ENCODE data around the gene EGLN1. TPM values are rescaled to one million over a fixed set of nuclear protein-coding genes. Genes with fewer than 3 reads are reported as not detected.
"Not testable (repeated sequence)": the region's sequence is repeated elsewhere in the genome, so short reads cannot be mapped to it uniquely, and the experiment has no call there.

Gene EGLN1
- total and polyA plus RNA-seq, 5 donors, result 27.9 to 79.9 (median 67.2) TPM

DNA sequence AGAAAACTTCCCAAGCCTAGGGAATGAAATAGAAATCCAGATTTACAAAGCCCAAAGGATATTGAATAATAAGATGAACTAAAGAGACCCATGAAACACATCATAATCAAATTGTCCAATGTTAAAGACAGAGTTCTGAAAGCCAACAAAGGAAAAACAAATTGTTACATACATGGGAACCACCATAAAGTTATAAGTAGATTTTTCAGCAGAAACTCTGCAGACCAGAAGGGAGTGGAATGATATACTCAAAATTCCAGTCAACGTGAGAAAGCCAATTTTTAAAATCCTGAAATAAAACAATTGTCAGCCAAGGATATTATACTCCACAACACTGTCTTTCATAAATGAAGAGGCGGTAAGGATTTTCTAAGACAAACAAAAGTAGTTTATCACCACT lies 22.0 kb upstream of the EGLN1 start:
- intact Hi-C loops (cut with DNase I), result no loop called here
- Histone ChIP-seq H3K9me3 (ENCODE audit: control insufficient read depth, low read length) (no peaks in the 10 kb centered on the region), H3K27me3 (ENCODE audit: control insufficient read depth, insufficient read depth) (no peaks in the 10 kb centered on the region), H3K27ac (ENCODE audit: low read length) (no peak overlapping the region), H3K4me3 (ENCODE audit: low read length) (no peak overlapping the region), H3K4me1 (ENCODE audit: control insufficient read depth, insufficient read depth, low read length) (no peaks in the 10 kb centered on the region)
- WGBS, result 86% methylated on average over 2 of the region's 2 CpGs
- DNase-seq (no peak), ATAC-seq (no peak)

DNA sequence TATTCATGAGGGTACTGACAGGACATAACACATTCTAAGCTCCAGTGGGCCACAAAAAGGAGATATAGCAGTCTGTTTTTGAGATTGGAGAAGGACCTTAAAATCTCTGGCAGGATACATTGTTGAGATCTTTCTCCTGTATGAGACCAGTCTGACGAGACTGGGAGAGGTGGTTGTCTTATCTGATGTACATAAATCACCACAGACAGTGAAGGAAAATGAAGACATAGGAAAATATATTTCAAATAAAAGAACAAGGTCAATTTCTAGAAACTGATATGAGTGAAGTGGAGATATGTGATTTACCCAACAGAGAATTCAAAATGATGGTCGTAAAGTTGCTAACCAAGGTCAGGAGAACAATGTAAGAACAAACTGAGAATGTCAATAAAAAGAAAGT lies 21.3 kb upstream of the EGLN1 start:
- Histone ChIP-seq H3K27me3 (ENCODE audit: control insufficient read depth, insufficient read depth) (no peaks in the 10 kb centered on the region), H3K27ac (ENCODE audit: low read length) (no peak overlapping the region), H3K4me3 (ENCODE audit: low read length) (no peak overlapping the region), H3K4me1 (ENCODE audit: control insufficient read depth, insufficient read depth, low read length) (no peaks in the 10 kb centered on the region), H3K9me3 (ENCODE audit: control insufficient read depth, low read length) (no peaks in the 10 kb centered on the region)
- DNase-seq (no peak), ATAC-seq (no peak)
- intact Hi-C loops (cut with DNase I), result no loop called here
- 77% methylated on average over 2 of the region's 2 CpGs for WGBS

DNA sequence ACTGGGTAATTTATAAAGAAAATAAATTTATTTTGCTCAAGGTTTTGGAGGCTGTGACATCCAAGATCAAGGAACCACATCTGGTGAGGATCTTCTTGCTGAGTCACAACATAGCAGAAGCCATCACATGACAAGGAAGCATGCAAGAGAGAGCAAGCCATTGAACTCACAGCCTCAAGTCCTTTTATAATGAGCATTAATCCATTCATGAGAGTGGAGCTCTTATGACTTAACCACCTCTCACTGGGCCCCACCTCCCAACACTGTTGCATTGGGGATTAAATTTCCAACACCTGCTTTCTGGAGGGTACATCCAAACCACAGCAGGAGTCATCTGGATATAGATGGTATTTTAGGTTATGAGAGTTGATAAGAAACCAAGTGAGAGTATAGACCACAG lies 20.6 kb upstream of the EGLN1 start:
- Histone ChIP-seq H3K27me3 (ENCODE audit: control insufficient read depth, insufficient read depth) (no peaks in the 10 kb centered on the region), H3K9me3 (ENCODE audit: control insufficient read depth, low read length) (no peaks in the 10 kb centered on the region), H3K27ac (ENCODE audit: low read length) (no peak overlapping the region), H3K4me1 (ENCODE audit: control insufficient read depth, insufficient read depth, low read length) (no peaks in the 10 kb centered on the region), H3K4me3 (ENCODE audit: low read length) (no peak overlapping the region)
- intact Hi-C loops (cut with DNase I), result no loop called here
- DNase-seq (no peak), ATAC-seq (no peak)

DNA sequence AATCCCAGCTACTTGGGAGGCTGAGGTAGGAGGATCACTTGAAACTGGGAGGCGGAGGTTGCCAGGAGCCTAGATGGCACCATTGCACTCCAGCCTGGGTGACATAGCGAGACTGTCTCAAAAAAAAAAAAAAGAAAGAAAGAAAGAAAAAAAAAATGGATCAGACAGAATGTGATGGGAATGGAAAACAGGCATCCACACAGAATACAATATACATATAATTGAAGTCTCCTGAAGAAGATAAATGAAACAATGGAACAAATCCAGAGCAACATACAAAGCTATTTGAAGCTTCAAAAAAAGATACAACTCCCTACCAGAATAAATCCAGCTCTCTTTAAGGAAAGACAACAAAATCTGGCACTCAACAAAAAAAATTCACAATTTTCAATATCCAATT lies 10.9 kb upstream of the EGLN1 start:
- no peak for DNase-seq
- intact Hi-C loops (cut with DNase I), result no loop called here
- H3K9me3 ChIP-seq (ENCODE audit: control insufficient read depth, low read length), result no peaks in the 10 kb centered on the region
- H3K27me3 ChIP-seq (ENCODE audit: control insufficient read depth, insufficient read depth), result no peaks in the 10 kb centered on the region
- no peak for ATAC-seq
- WGBS, result 96% methylated on average over 2 of the region's 2 CpGs
- H3K27ac ChIP-seq (ENCODE audit: low read length), result no peak overlapping the region
- no peak overlapping the region for H3K4me3 ChIP-seq (ENCODE audit: low read length)
- H3K4me1 ChIP-seq (ENCODE audit: control insufficient read depth, insufficient read depth, low read length), result peaks cover 2% of the 10 kb centered on the region

DNA sequence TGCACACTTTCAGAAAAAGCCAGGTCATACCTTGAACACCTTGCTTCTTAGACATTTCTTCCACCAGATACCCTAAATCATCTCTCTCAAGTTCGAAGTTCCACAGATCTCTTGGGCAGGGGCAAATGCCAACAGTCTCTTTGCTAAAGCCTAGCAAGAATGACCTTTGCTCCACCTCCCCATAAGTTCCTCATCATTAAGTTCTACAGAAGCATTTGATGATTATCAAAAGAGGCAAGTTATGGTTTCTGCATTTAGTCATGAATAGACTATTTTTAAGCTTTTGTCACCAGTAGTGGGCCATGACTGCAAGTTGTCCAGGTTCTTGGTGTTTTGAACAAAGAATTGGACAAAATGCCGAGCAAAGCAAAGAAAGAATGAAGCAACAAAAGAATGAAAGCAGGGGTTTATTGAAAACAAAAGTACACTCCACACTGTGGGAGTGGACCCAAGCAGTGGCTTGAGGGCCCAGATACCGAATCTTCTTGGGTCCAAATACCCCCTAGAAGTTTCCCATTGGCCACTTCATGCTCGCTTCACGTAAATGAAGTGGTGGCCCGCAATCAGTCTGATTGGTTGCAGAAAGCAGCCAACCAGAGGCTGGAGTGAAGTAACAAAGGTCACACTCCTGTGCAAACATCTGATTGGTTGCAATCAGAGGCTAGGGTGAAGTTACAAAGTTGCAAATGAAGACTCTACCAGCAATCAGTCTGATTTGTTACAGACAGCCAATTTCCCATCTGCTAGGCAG lies 9.8 kb upstream of the EGLN1 start:
- no peak for ATAC-seq
- Histone ChIP-seq H3K27ac (ENCODE audit: low read length) (no peak overlapping the region), H3K4me3 (ENCODE audit: low read length) (no peak overlapping the region), H3K9me3 (ENCODE audit: control insufficient read depth, low read length) (no peaks in the 10 kb centered on the region), H3K27me3 (ENCODE audit: control insufficient read depth, insufficient read depth) (no peaks in the 10 kb centered on the region), H3K4me1 (ENCODE audit: control insufficient read depth, insufficient read depth, low read length) (peaks cover 2% of the 10 kb centered on the region)
- DNase-seq, result no peak
- intact Hi-C loops (cut with DNase I), result no loop called here
- 88% methylated on average over 6 of the region's 6 CpGs for WGBS

DNA sequence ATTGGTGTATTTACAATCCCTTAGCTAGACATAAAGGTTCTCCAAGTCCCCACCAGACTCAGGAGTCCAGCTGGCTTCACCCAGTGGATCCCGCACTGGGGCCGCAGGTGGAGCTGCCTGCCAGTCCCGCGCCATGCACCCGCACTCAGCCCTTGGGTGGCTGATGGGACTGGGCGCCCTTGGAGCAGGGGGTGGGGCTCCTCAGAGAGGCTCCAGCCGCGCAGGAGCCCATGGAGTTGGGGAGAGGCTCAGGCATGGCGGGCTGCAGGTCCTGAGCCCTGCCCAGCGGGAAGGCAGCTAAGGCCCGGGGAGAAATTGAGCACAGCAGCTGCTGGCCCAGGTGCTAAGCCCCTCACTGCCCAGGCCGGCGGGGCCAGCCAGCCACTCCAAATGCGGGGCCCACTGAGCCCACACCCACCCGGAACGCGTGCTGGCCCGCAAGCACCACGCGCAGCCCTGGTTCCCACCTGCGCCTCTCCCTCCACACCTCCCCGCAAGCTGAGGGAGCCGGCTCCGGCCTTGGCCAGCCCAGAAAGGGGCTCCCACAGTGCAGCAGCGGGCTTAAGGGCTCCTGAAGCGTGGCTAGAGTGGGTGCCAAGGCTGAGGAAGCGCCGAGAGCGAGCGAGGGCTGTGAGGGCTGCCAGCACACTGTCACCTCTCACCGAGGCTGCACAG lies 8.7 kb upstream of the EGLN1 start:
- H3K9me3 ChIP-seq (ENCODE audit: control insufficient read depth, low read length); H3K27me3 ChIP-seq (ENCODE audit: control insufficient read depth, insufficient read depth); H3K4me1 ChIP-seq (ENCODE audit: control insufficient read depth, insufficient read depth, low read length); H3K4me3 ChIP-seq (ENCODE audit: low read length); H3K27ac ChIP-seq (ENCODE audit: low read length); intact Hi-C loops (cut with DNase I); ATAC-seq: not testable (repeated sequence)
- DNase-seq, result peak in 1 of 3 donors; percentile 48
- WGBS, result 98% methylated on average over 31 of the region's 31 CpGs

DNA sequence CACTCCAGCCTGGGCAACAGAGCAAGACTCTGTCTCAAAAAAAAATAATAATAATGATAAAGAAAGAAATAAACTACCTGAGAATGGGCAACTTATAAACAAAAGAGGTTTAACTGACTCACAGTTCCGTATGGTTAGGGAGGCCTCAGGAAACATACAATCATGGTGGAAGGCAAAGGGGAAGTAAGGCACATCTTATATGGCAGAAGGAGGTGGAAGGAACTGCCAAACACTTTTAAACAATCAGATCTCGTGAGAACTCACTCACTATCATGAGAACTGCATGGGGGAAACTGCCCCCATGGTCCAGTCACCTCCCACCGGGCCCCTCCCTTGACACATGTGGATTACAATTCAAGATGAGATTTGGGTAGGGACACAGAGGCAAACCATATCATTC lies 6.3 kb upstream of the EGLN1 start:
- H3K27me3 ChIP-seq (ENCODE audit: control insufficient read depth, insufficient read depth), result no peaks in the 10 kb centered on the region
- intact Hi-C loops (cut with DNase I), result no loop called here
- no peak overlapping the region for H3K27ac ChIP-seq (ENCODE audit: low read length)
- H3K4me3 ChIP-seq (ENCODE audit: low read length), result no peak overlapping the region
- H3K4me1 ChIP-seq (ENCODE audit: control insufficient read depth, insufficient read depth, low read length), result peaks cover 2% of the 10 kb centered on the region
- 78% methylated on average over 3 of the region's 3 CpGs for whole genome bisulfite sequencing
- ATAC-seq (no peak), DNase-seq (no peak)
- H3K9me3 ChIP-seq (ENCODE audit: control insufficient read depth, low read length), result no peaks in the 10 kb centered on the region

DNA sequence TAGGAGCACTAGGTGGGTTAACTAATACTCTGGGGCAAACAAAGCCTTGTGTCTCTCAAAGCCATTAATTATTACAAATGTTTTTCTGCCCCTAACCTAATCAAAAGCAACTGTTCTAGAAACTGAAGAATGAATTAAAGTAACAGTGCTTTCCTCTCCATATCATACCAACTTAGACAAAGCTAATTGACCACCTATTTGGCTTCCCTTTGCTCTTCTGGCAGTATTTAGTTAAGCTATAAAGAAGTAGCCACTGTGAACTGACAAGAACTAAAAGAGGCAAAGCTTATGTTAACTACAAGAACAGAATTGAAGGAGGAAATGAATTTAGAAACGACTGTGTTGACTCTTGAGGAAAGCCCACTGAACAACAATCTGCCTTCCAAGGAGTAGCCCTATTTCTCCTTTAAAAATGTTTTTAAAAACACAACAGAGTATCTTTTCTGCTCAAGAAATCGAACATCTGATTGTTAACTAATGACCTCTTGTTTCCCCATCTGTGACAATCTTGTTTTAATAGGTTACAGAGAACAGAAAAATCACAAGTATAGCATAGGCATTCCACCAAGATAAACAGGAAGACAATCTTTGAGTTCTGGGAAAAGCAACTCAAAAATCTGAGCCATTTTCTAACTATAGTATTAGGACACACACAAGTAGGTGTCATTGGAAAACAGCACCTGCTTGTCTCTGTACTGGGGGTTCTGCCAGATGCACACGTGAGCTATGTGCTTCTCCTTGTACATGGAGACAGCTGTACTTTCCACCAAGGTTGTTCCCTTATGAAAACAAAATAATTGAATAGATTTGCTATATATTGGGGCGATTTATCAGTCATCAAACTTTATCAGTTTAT lies 3.1 kb upstream of the EGLN1 start:
- H3K27ac ChIP-seq (ENCODE audit: low read length), result no peak overlapping the region
- H3K4me3 ChIP-seq (ENCODE audit: low read length), result no peak overlapping the region
- H3K27me3 ChIP-seq (ENCODE audit: control insufficient read depth, insufficient read depth), result no peaks in the 10 kb centered on the region
- intact Hi-C loops (cut with DNase I), result loop anchor here in 2 of 4 donors (5.0 kb wide), 2 partner anchors 63 to 102 kb away; partner anchors contain the start of gene TSNAX (in 2 of the 2)
- 30% methylated on average over 4 of the region's 4 CpGs for WGBS
- no peaks in the 10 kb centered on the region for H3K4me1 ChIP-seq (ENCODE audit: control insufficient read depth, insufficient read depth, low read length)
- DNase-seq (peak; percentile 44 to 80 (median 66)), ATAC-seq (no peak)
- H3K9me3 ChIP-seq (ENCODE audit: control insufficient read depth, low read length), result no peaks in the 10 kb centered on the region

DNA sequence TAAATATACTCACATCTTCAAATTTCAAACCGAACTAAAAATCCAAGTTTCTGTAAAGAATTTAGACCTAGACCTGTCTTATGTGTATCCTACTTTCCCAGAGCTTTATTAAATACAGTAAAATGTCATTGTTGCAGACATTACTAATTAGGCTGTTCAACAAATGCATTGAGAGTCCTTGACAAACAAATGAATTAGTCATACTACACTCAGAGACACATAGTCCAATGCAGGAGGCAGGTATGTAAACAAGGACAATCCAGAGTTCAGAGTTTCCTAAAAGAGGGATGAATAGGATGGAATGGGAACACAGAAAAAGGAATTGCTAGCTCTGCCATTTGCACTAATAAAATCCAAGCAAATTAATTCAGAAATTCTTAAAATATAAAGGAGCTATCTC lies 1.6 kb upstream of the EGLN1 start:
- no peaks in the 10 kb centered on the region for H3K9me3 ChIP-seq (ENCODE audit: control insufficient read depth, low read length)
- no peaks in the 10 kb centered on the region for H3K27me3 ChIP-seq (ENCODE audit: control insufficient read depth, insufficient read depth)
- intact Hi-C loops (cut with DNase I), result loop anchor here in 2 of 4 donors (5.0 kb wide), 2 partner anchors 61 to 104 kb away; partner anchors contain the start of gene TSNAX (in 2 of the 2)
- no peaks in the 10 kb centered on the region for H3K4me1 ChIP-seq (ENCODE audit: control insufficient read depth, insufficient read depth, low read length)
- no peak overlapping the region for H3K27ac ChIP-seq (ENCODE audit: low read length)
- ATAC-seq (no peak), DNase-seq (no peak)
- 73% methylated on average over 1 of the region's 1 CpG for WGBS
- no peak overlapping the region for H3K4me3 ChIP-seq (ENCODE audit: low read length)

DNA sequence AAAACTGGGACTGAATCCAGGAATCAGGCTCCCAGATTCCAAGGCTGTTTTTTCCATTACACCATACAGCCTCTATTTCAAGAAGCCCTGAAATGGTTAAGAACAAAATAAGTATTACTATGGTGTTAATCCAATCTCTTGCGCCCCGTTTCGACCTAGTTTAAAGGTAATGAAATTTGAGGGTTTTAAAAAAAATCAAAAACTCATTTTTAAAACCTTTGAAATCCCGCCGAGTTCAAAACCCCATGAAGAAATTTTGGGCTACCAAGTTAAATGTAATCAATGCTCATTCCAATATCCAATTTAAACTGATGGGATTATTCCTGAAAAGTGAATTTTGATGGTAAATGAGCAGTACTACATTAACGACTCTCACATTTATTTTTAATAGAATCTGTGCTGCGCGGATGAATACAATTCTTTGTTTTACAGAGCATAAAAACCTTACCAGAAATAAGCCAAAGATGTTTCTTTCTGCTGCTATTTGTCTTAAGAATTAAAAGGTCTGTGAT lies 767 bp upstream of the EGLN1 start:
- no peaks in the 10 kb centered on the region for H3K9me3 ChIP-seq (ENCODE audit: control insufficient read depth, low read length)

More for the DNA sequence above, 767 bp upstream of the EGLN1 start:
- DNase-seq, result no peak
- ATAC-seq, result no peak
- peak overlapping the region; percentile 96 for H3K27ac ChIP-seq (ENCODE audit: low read length)
- intact Hi-C loops (cut with DNase I), result loop anchor here in 2 of 4 donors (5.0 kb wide), 2 partner anchors 61 to 104 kb away; partner anchors contain the start of gene TSNAX (in 2 of the 2)
- peak overlapping the region; percentile 93 for H3K4me3 ChIP-seq (ENCODE audit: low read length)
- H3K4me1 ChIP-seq (ENCODE audit: control insufficient read depth, insufficient read depth, low read length), result no peaks in the 10 kb centered on the region
- WGBS, result 35% methylated on average over 8 of the region's 8 CpGs
- H3K27me3 ChIP-seq (ENCODE audit: control insufficient read depth, insufficient read depth), result no peaks in the 10 kb centered on the region

All from right cardiac atrium (tissue), 5 donors.